GM20000 (cell line): ENCODE data around the gene RBM15.

Experiments
- DNase-seq: peaks from one replicate; pipeline ENCODE4 v3.0.0; 2012; ENCODE audit warnings: low spot score
- TF ChIP-seq, protein P1 (sequence below): IDR thresholded peaks from 2 replicates; pipeline ENCODE4 v1.5.1; 2012; ENCODE audit warnings: mild to moderate bottlenecking, control low read depth; ENCODE audit errors: extremely low read depth, missing control alignments

Gene RBM15

GRCh38 chr1:110312188-110313121 is 26.7 kb upstream of the RBM15 start:
- TF ChIP-seq, protein P1, sequence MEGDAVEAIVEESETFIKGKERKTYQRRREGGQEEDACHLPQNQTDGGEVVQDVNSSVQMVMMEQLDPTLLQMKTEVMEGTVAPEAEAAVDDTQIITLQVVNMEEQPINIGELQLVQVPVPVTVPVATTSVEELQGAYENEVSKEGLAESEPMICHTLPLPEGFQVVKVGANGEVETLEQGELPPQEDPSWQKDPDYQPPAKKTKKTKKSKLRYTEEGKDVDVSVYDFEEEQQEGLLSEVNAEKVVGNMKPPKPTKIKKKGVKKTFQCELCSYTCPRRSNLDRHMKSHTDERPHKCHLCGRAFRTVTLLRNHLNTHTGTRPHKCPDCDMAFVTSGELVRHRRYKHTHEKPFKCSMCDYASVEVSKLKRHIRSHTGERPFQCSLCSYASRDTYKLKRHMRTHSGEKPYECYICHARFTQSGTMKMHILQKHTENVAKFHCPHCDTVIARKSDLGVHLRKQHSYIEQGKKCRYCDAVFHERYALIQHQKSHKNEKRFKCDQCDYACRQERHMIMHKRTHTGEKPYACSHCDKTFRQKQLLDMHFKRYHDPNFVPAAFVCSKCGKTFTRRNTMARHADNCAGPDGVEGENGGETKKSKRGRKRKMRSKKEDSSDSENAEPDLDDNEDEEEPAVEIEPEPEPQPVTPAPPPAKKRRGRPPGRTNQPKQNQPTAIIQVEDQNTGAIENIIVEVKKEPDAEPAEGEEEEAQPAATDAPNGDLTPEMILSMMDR: peak; percentile 93
- peak; percentile 65 for DNase-seq

GRCh38 chr1:110316735-110317134 is 22.4 kb upstream of the RBM15 start:
- TF ChIP-seq, protein P1: no peak
- no peak for DNase-seq

DNA sequence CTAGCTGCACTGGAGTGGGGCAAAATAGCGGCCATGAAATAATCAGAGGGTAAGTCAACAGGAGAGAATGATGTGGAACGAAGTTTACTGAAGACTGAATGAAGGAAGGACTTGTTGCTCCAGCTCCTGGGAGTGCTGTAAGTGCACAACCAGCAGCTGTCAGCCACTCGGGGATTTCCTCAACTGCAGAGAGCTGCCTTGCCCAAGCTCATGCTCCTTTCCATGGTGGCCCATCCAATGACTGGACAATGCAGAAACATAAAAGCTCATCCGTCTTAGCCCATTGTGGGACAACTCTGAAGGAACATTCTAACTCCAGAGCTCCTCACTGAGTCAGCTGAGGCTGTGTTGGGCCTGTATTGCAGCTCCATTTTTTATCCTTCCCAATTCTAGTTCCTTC is 21.1 kb upstream of the RBM15 start:
- no peak for DNase-seq
- TF ChIP-seq, protein P1: no peak

DNA sequence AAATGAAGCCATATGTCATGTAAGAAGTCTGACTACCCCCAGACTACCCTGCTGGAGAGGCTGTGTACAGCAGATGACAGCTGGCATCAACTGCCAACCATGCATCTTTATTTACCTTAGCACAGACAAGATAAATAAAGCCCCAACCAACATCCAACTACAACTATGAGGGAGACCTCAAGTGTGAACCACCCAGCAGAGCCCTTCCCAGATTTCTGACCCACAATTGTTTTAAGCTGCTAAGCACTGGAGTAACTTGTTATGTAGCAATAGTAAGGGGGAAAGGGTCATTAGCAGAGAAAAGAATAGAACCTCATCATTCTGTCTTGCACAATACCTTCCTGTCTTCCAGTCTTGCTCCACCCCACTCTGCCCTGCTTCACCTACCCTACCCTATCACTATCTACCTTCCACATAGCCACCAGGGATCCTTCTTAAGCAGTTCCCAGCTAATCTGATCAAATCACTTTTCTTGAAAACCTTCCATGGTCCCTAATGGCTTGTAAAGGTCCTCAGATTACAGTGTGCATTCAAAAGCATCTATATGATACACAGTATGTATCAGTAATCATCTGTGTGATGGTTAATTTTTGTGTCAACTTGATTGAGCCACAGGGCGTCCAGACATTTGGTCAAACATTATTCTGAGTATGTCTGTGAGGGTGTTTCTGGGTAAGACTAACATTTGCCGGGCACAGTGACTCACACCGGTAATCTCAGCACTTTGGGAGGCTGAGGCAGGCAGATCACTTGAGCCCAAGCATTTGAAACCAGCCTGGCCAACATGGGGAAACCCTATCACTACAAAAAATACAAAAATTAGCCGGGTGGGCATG is 19.6 kb upstream of the RBM15 start:
- TF ChIP-seq, protein P1: no peak
- no peak for DNase-seq

- TF ChIP-seq, protein P1: no peak
These were observed 19.0 kb upstream of the RBM15 start for GRCh38 chr1:110320168-110320518.

DNA sequence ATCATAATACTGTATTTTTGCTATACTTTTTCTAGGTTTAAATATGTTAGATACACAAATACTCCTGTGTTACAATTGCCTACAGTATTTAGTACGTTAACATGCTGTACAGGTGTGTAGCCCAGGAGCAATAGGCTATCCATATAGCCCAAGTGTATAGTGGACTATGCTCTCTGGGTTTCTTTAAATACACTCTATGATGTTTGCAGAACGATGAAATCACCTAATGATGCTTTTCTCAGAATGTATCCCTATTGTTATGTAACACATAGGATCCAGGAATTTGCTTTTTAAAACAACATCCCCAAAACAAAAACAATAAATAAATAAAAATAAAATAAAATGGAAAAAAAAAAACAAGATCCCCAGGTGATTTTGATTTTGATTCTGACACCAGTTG is 18.1 kb upstream of the RBM15 start:
- TF ChIP-seq, protein P1: no peak
- no peak for DNase-seq

More at GRCh38 chr1:110320168-110320518, 19.0 kb upstream of the RBM15 start:
- DNase-seq: no peak

GRCh38 chr1:110321846-110322245 is 17.3 kb upstream of the RBM15 start:
- no peak for DNase-seq
- TF ChIP-seq, protein P1: no peak
